HepG2 (cell line): ENCODE data around the gene ASTN2. TPM values are rescaled to one million over a fixed set of nuclear protein-coding genes. Genes with fewer than 3 reads are reported as not detected.

ENCODE experiments used
- ATAC-seq: fragments of 200-7000 bp; cut with Tn5 transposase; 3 replicates; pipeline ENCODE4 v1.9.1; 2020; ENCODE audit warnings: mild to moderate bottlenecking, moderate library complexity
- BruUV-seq: library from RNA; stranded (reverse); fragments of 400-500 nt; replicated peaks from 2 replicates; lab custom pipeline; 2021; lab: Mats Ljungman, UMichigan
- CTCF ChIA-PET: fragments of 300-600 bp; formaldehyde crosslinking; extraction: SDS; loops from one replicate; lab custom pipeline; 2021; ENCODE audit warnings: low total read pairs, inconsistent platforms, low intra/inter-chr PET ratio; lab: Yijun Ruan, JAX
- POLR2A ChIA-PET: fragments of 350-600 bp; sonication (Branson Sonifier 250); formaldehyde crosslinking; loops from one replicate; lab custom pipeline; 2020; ENCODE audit warnings: antibody characterized with exemption, inconsistent platforms; lab: Yijun Ruan, JAX
- DNase-seq: peaks from one replicate; pipeline ENCODE4 v3.0.0-alpha.2; 2015; ENCODE audit warnings: low spot score
- FAIRE-seq: peaks from 3 replicates; lab custom pipeline; 2011; peaks lifted over from hg19 to GRCh38; lab: Jason Lieb, UNC
- H2AFZ ChIP-seq: one replicate; pipeline ENCODE4 v1.6.1; 2011; ENCODE audit warnings: low read length, inconsistent platforms
- H3K27ac ChIP-seq: fragments of 300-600 bp; 3 replicates; pipeline ENCODE4 v1.8.0; 2011; ENCODE audit warnings: mixed run types, mild to moderate bottlenecking, mixed read lengths, low read length, inconsistent platforms; ENCODE audit not compliant: insufficient read depth; ENCODE audit errors: extremely low read length
- H3K27me3 ChIP-seq, 2 experiments: fragments of 200-600 bp in 1 of 2; 2 replicates in 1 of 2; 3 replicates in 1 of 2; pipeline versions ENCODE4 v1.6.0 to v1.8.0; 2011; ENCODE audit warnings: low read length in 2 of 2, mild to moderate bottlenecking in 2 of 2, moderate library complexity in 2 of 2, inconsistent platforms in 1 of 2; ENCODE audit not compliant: insufficient read depth in 2 of 2, control insufficient read depth in 1 of 2
- H3K36me3 ChIP-seq, 2 experiments: fragments of 200-600 bp in 1 of 2; replicated peaks in 1 of 2; 2 replicates in 1 of 2; 3 replicates in 1 of 2; pipeline versions ENCODE4 v1.5.1 to v1.8.0; 2011; ENCODE audit warnings: low read length in 2 of 2, inconsistent platforms in 1 of 2; ENCODE audit not compliant: insufficient read depth in 2 of 2, control insufficient read depth in 1 of 2
- H3K4me1 ChIP-seq: 2 replicates; pipeline ENCODE4 v1.5.1; 2012; ENCODE audit warnings: low read length, inconsistent platforms; ENCODE audit not compliant: insufficient read depth
- H3K4me2 ChIP-seq: 2 replicates; pipeline ENCODE4 v1.6.0; 2011; ENCODE audit warnings: low read depth, low read length, inconsistent platforms
- H3K4me3 ChIP-seq, 3 experiments: fragments of 200-600 bp in 1 of 3; sonication (generic), shearing (Covaris generic) in 1 of 3; replicated peaks in 1 of 3; 2 replicates each; pipeline ENCODE4 v1.5.1; 2011 to 2016; ENCODE audit warnings: low read length in 3 of 3, inconsistent platforms in 2 of 3, low read depth in 2 of 3, mild to moderate bottlenecking in 2 of 3, control low read depth in 1 of 3, mixed read lengths in 1 of 3; ENCODE audit not compliant: insufficient read depth in 1 of 3
- H3K79me2 ChIP-seq: one replicate; pipeline ENCODE4 v1.6.1; 2011; ENCODE audit warnings: low read length, inconsistent platforms; ENCODE audit not compliant: insufficient read depth
- H3K9ac ChIP-seq: 2 replicates; pipeline ENCODE4 v1.6.0; 2011; ENCODE audit warnings: mild to moderate bottlenecking, low read depth, low read length, inconsistent platforms; ENCODE audit not compliant: insufficient read depth
- H3K9me3 ChIP-seq: 2 replicates; pipeline ENCODE4 v1.5.1; 2012; ENCODE audit warnings: mild to moderate bottlenecking, low read length
- H4K20me1 ChIP-seq: 2 replicates; pipeline ENCODE4 v1.6.0; 2011; ENCODE audit warnings: inconsistent platforms, mild to moderate bottlenecking, low read length, moderate library complexity; ENCODE audit not compliant: insufficient read depth
- HDAC1 ChIP-seq: sonication (generic); formaldehyde crosslinking; IDR thresholded peaks from 2 replicates; pipeline ENCODE4 v1.5.1; 2020; ENCODE audit warnings: mild to moderate bottlenecking, missing genetic modification reagents
- HINFP ChIP-seq: sonication (generic); formaldehyde crosslinking; IDR thresholded peaks from 2 replicates; pipeline ENCODE4 v1.4.0; 2020; ENCODE audit warnings: low read depth, mild to moderate bottlenecking, missing genetic modification reagents
- KDM1A ChIP-seq: IDR thresholded peaks from 2 replicates; pipeline ENCODE4 v1.6.1; 2016; ENCODE audit warnings: missing compliant biosample characterization
- KDM5B ChIP-seq: sonication (generic); formaldehyde crosslinking; IDR thresholded peaks from 2 replicates; pipeline ENCODE4 v1.4.0; 2020; ENCODE audit warnings: missing genetic modification reagents, mild to moderate bottlenecking, borderline replicate concordance
- POLR2AphosphoS2 ChIP-seq: IDR thresholded peaks from 2 replicates; pipeline ENCODE4 v1.6.1; 2011; ENCODE audit warnings: low read depth, low read length, improper control_type of control experiment
- PRDM15 ChIP-seq: sonication (generic); formaldehyde crosslinking; IDR thresholded peaks from 2 replicates; pipeline ENCODE4 v1.4.0; 2020; ENCODE audit warnings: missing genetic modification reagents
- RBAK ChIP-seq: sonication (generic); formaldehyde crosslinking; IDR thresholded peaks from 2 replicates; pipeline ENCODE4 v1.5.1; 2020; ENCODE audit warnings: mild to moderate bottlenecking, missing genetic modification reagents
- RFXANK ChIP-seq: IDR thresholded peaks from 2 replicates; pipeline ENCODE4 v1.6.1; 2016
- SOX6 ChIP-seq, 2 experiments: fragments of 450-650 bp in 1 of 2; sonication (generic) in 1 of 2; formaldehyde crosslinking in 1 of 2; IDR thresholded peaks; 2 replicates each; pipeline versions ENCODE4 v1.4.0 to v1.6.1; 2017 to 2020; ENCODE audit warnings: antibody characterized with exemption in 1 of 2, mild to moderate bottlenecking in 1 of 2, missing genetic modification reagents in 1 of 2
- ZBTB1 ChIP-seq: sonication (generic); formaldehyde crosslinking; IDR thresholded peaks from 2 replicates; pipeline ENCODE4 v1.4.0; 2020; ENCODE audit warnings: missing genetic modification reagents, borderline replicate concordance
- ZNF143 ChIP-seq: sonication (generic); formaldehyde crosslinking; IDR thresholded peaks from 2 replicates; pipeline ENCODE4 v1.4.0; 2020; ENCODE audit warnings: missing genetic modification reagents
- ZNF562 ChIP-seq: sonication (generic); formaldehyde crosslinking; IDR thresholded peaks from 2 replicates; pipeline ENCODE4 v1.8.0; 2022; ENCODE audit warnings: missing genetic modification reagents, borderline replicate concordance
- ZNF607 ChIP-seq: sonication (generic); formaldehyde crosslinking; IDR thresholded peaks from 2 replicates; pipeline ENCODE4 v1.5.1; 2020; ENCODE audit warnings: missing genetic modification reagents, mild to moderate bottlenecking, borderline replicate concordance
- ZNF780A ChIP-seq: sonication (generic); formaldehyde crosslinking; IDR thresholded peaks from 2 replicates; pipeline ENCODE4 v1.8.0; 2022; ENCODE audit warnings: mild to moderate bottlenecking, missing genetic modification reagents, moderate library complexity
- in situ Hi-C: cut with HindIII; loops from 2 replicates; pipeline ENCODE4 v1.10.0; 2017; ENCODE audit warnings: low pct_unique_long_range_greater_than_20kb; ENCODE audit not compliant: extremely low pct_ligation_motif_present
- intact Hi-C: fragments of 100-400 bp; cut with micrococcal nuclease; formaldehyde crosslinking; loops from one replicate; pipeline ENCODE4 v1.10.0; 2022; ENCODE audit not compliant: unreplicated experiment
- polyA plus RNA-seq, 8 experiments: library from polyadenylated mRNA; depleted of rRNA in 3 of 8; stranded (reverse) in 7 of 8; unstranded in 1 of 8; fragments of >200 nt; fragmentation: Illumina TruSeq in 4 of 8; extraction: Trizol in 4 of 8; gene quantifications; 2 replicates each; pipeline versions ENCODE4 v1.2.1 to v1.2.3, GENCODE V29; 2011 to 2016; ENCODE audit warnings: low read depth in 4 of 8, missing spikeins in 1 of 8, mixed read lengths in 1 of 8; ENCODE audit not compliant: insufficient read depth in 1 of 8
- total RNA-seq, 5 experiments: library from RNA; depleted of rRNA; stranded (reverse); fragments of >200 nt; fragmentation: Illumina TruSeq; extraction: Trizol; gene quantifications; 2 replicates each; pipeline ENCODE4 v1.2.3, GENCODE V29; 2016; ENCODE audit warnings: low read depth in 1 of 5
- TF ChIP-seq, protein P1 (sequence below): sonication (generic); formaldehyde crosslinking; IDR thresholded peaks from 2 replicates; pipeline ENCODE4 v1.5.0; 2020; ENCODE audit warnings: missing genetic modification reagents

The ASTN2 gene
- total and polyA plus RNA-seq, 2 of the 13 experiments (the other 11 are each of a cell fraction or from before 2014, with no cell fraction given) = 5.2 to 13.5 TPM

GRCh38 chr9:116491659-116492058 lies 923.2 kb downstream of the ASTN2 start:
- no peak overlapping the region for H3K27ac ChIP-seq
- intact Hi-C loops (no loop called here), in situ Hi-C loops (loop anchor here (5.0 kb wide), 1 partner anchor 81 kb away; no protein-coding TSS in a partner anchor)
- H3K27me3 ChIP-seq = no peaks in the 10 kb centered on the region
- ChIA-PET POLR2A (no interaction called here), CTCF (no interaction called here)
- no peak for ATAC-seq
- DNase-seq = no peak
- no peak overlapping the region for H2AFZ ChIP-seq
- H3K4me3 ChIP-seq = no peak overlapping the region
- no TSS peak for BruUV-seq
- no peak overlapping the region for H3K4me2 ChIP-seq
- no peaks in the 10 kb centered on the region for H3K4me1 ChIP-seq
- TF ChIP-seq HDAC1 (CRISPR knock-in tag) (no peak), KDM5B (CRISPR knock-in tag) (no peak), ZBTB1 (CRISPR knock-in tag) (no peak), RBAK (no peak), ZNF143 (CRISPR knock-in tag) (no peak), RFXANK (no peak), PRDM15 (CRISPR knock-in tag) (no peak), SOX6 (IDR thresholded peaks at IDR 0.05) (no peak), SOX6 (CRISPR knock-in tag; IDR thresholded peaks at IDR 0.05) (no peak), ZNF607 (CRISPR knock-in tag) (no peak), POLR2AphosphoS2 (no peak), HINFP (CRISPR knock-in tag) (no peak), KDM1A (CRISPR knock-in tag) (no peak), ZNF562 (no peak), ZNF780A (CRISPR knock-in tag) (no peak)
- TF ChIP-seq, protein P1, sequence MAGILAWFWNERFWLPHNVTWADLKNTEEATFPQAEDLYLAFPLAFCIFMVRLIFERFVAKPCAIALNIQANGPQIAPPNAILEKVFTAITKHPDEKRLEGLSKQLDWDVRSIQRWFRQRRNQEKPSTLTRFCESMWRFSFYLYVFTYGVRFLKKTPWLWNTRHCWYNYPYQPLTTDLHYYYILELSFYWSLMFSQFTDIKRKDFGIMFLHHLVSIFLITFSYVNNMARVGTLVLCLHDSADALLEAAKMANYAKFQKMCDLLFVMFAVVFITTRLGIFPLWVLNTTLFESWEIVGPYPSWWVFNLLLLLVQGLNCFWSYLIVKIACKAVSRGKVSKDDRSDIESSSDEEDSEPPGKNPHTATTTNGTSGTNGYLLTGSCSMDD (CRISPR knock-in tag) = no peak
- H4K20me1 ChIP-seq = no peaks in the 10 kb centered on the region
- no peaks in the 10 kb centered on the region for H3K9me3 ChIP-seq
- FAIRE-seq = no peak
- no peaks in the 10 kb centered on the region for H3K79me2 ChIP-seq
- H3K36me3 ChIP-seq = peaks cover 0 to 1% of the 10 kb centered on the region in 2 experiments; a peak in 1 of 5 replicates
- H3K9ac ChIP-seq = no peak overlapping the region
